ENCODE data around the gene NF1.
"Not testable (repeated sequence)": the region's sequence is repeated elsewhere in the genome, so short reads cannot be mapped to it uniquely, and the experiment has no call there.

The NF1 gene

DNA sequence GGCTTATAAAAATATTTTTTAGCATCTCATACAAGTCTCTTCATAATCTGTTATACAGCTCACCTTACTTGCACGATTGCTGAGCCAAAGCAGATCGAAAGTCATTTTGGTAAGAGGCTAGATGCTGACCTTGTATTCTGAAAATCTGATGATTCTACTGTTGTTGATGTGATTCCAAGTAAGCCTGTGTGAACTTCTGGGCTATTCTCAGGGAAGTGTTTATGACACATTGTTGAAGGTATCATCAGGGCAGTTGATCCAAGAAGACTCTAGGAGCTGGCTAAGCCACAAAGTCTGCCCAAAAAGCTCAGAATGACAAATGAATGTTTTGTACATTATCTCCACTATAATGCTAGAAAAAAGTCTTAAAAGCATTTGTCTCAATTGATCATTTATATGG, 186.3 kb downstream of the NF1 start:
- TF ChIP-seq, protein P1, sequence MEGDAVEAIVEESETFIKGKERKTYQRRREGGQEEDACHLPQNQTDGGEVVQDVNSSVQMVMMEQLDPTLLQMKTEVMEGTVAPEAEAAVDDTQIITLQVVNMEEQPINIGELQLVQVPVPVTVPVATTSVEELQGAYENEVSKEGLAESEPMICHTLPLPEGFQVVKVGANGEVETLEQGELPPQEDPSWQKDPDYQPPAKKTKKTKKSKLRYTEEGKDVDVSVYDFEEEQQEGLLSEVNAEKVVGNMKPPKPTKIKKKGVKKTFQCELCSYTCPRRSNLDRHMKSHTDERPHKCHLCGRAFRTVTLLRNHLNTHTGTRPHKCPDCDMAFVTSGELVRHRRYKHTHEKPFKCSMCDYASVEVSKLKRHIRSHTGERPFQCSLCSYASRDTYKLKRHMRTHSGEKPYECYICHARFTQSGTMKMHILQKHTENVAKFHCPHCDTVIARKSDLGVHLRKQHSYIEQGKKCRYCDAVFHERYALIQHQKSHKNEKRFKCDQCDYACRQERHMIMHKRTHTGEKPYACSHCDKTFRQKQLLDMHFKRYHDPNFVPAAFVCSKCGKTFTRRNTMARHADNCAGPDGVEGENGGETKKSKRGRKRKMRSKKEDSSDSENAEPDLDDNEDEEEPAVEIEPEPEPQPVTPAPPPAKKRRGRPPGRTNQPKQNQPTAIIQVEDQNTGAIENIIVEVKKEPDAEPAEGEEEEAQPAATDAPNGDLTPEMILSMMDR (IDR thresholded peaks at IDR 0.05; ENCODE audit: low read depth, low read length, missing control alignments) = no peak
- in situ Hi-C loops (cut with HindIII; ENCODE audit: low sequenced_read_pairs) = no loop called here
- DNase-seq (ENCODE audit: low read depth) = no peak
- H3K4me3 ChIP-seq (ENCODE audit: low read depth, low read length) = no peak overlapping the region

DNA sequence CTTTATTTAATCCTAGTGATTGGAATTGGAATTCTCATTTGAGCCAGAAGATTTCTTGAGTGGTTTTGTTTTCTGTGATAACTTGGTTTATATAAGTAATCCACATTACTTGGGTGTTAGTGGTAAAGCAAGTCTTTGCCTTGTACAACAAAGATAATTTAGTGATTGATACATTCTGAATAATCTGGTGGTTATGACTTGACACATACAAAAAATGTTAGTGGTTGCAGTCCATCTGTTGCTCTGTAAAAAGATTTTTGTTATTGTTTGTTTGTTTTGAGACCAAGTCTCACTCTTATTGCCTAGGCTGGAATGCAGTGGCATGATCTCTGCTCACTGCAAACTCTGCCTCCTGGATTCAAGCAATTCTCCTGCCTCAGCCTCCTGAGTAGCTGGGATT, 189.1 kb downstream of the NF1 start:
- no peak for DNase-seq (ENCODE audit: low read depth)
- in situ Hi-C loops (cut with HindIII; ENCODE audit: low sequenced_read_pairs) = no loop called here
- TF ChIP-seq, protein P1 (IDR thresholded peaks at IDR 0.05; ENCODE audit: low read depth, low read length, missing control alignments) = no peak
- no peak overlapping the region for H3K4me3 ChIP-seq (ENCODE audit: low read depth, low read length)

DNA sequence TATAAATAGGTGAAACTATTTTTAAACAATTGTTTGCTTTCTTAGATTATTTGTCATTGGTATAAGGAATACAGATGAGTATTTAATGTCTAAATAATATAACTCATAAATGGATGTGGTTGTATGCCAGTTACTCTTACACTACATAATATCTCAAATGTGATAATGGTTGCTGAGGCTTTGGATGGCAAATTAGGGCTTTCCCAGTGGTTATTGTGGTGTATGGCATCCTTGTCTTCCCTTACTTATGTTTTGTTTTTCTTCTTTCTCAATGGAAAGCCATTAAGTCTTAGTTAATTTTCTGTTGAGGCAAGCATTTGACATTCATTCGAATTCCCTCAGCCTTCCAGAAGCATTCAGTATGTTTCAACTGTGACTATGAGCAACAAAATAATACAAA, 191.8 kb downstream of the NF1 start:
- in situ Hi-C loops (cut with HindIII; ENCODE audit: low sequenced_read_pairs) = no loop called here
- DNase-seq (ENCODE audit: low read depth) = no peak
- TF ChIP-seq, protein P1 (IDR thresholded peaks at IDR 0.05; ENCODE audit: low read depth, low read length, missing control alignments) = no peak
- no peak overlapping the region for H3K4me3 ChIP-seq (ENCODE audit: low read depth, low read length)

DNA sequence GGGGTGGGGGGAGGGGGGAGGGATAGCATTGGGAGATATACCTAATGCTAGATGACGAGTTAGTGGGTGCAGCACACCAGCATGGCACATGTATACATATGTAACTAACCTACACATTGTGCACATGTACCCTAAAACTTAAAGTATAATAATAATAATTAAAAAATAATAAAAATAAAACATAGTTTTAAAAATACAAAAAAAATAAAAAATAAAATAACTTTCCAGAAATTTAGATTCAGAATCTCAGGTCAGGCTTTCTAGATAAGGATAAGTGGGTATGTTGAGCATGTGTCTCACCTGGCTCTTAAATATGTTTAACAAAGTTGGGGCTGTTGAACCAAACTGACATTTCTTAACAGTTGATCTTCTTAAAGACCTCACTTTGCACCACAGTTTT, 193.2 kb downstream of the NF1 start:
- in situ Hi-C loops (cut with HindIII; ENCODE audit: low sequenced_read_pairs); DNase-seq (ENCODE audit: low read depth); H3K4me3 ChIP-seq (ENCODE audit: low read depth, low read length): not testable (repeated sequence)

DNA sequence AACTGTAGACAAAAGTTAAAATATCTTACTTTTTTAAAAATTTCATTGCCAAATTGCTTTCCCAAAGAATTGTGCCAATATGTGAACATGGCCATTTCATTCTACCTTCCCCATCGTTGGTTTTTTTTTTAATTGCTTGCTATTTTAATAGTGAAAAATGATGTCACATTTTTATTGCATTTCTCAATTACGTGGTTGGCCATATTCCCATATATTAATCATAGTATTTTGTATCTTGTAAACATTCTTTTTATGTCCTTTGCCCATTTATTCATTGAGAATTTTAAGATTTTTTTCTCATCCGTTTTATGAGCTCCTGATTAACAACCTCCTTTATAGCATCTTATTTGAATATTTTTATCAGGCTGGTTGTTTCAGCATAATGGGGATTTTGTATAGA, 195.0 kb downstream of the NF1 start:
- no peak overlapping the region for H3K4me3 ChIP-seq (ENCODE audit: low read depth, low read length)
- TF ChIP-seq, protein P1 (IDR thresholded peaks at IDR 0.05; ENCODE audit: low read depth, low read length, missing control alignments) = no peak
- in situ Hi-C loops (cut with HindIII; ENCODE audit: low sequenced_read_pairs) = no loop called here
- no peak for DNase-seq (ENCODE audit: low read depth)

DNA sequence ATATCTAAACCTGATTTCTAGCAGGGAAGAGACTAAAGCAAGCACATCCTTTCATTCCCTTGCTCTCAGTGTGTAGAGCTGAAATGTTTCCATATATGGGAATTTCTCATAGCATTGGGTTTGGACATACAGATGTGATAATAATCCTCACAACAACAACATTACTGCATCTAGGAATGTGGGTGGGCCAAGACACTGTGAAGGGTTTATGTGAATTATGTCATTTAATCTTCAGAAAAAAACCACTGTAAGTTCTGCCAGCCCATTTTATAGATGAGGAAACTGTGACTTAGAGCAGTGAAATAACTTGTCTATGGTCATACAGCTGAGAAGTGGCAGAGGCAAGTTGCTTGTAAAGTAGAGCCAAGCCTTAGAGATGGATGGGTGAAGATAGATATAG, 197.0 kb downstream of the NF1 start:
- H3K4me3 ChIP-seq (ENCODE audit: low read depth, low read length) = no peak overlapping the region
- in situ Hi-C loops (cut with HindIII; ENCODE audit: low sequenced_read_pairs) = no loop called here
- DNase-seq (ENCODE audit: low read depth) = no peak
- TF ChIP-seq, protein P1 (IDR thresholded peaks at IDR 0.05; ENCODE audit: low read depth, low read length, missing control alignments) = no peak

DNA sequence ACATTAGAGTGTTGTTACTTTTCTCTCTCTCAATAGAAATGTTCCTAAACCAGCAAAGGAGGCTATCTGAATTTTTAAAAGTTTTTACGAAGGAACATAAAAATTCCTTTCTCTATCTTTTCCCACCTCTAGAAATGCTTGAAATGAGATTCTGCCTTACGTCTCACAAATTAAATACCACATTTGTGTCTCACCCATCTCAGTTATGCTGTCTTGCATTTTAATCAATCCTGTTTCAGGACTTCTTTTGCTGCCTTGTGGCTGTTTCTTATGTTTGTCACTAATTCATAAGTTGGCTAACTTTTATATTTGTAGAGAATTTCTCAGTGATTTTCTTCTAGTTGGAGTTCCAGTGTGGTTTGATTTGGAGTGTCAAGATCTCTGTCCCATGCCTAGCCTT, 198.8 kb downstream of the NF1 start:
- TF ChIP-seq, protein P1 (IDR thresholded peaks at IDR 0.05; ENCODE audit: low read depth, low read length, missing control alignments) = no peak
- in situ Hi-C loops (cut with HindIII; ENCODE audit: low sequenced_read_pairs) = no loop called here

More for the DNA sequence above, 198.8 kb downstream of the NF1 start:
- no peak for DNase-seq (ENCODE audit: low read depth)
- H3K4me3 ChIP-seq (ENCODE audit: low read depth, low read length) = no peak overlapping the region

Data from astrocyte of the cerebellum (primary cell).